NT2/D1 (cell line): Measurements from ENCODE around the gene PCDHGA7.

Source experiments
- SUZ12 ChIP-seq: IDR thresholded peaks from 2 replicates; pipeline ENCODE4 v1.6.1; 2011; ENCODE audit not compliant: insufficient read length, insufficient read depth; ENCODE audit errors: extremely low read depth
- ZNF274 ChIP-seq: IDR thresholded peaks from 2 replicates; pipeline ENCODE4 v1.6.1; 2011; ENCODE audit warnings: mild to moderate bottlenecking, low read depth, low read length

DNA sequence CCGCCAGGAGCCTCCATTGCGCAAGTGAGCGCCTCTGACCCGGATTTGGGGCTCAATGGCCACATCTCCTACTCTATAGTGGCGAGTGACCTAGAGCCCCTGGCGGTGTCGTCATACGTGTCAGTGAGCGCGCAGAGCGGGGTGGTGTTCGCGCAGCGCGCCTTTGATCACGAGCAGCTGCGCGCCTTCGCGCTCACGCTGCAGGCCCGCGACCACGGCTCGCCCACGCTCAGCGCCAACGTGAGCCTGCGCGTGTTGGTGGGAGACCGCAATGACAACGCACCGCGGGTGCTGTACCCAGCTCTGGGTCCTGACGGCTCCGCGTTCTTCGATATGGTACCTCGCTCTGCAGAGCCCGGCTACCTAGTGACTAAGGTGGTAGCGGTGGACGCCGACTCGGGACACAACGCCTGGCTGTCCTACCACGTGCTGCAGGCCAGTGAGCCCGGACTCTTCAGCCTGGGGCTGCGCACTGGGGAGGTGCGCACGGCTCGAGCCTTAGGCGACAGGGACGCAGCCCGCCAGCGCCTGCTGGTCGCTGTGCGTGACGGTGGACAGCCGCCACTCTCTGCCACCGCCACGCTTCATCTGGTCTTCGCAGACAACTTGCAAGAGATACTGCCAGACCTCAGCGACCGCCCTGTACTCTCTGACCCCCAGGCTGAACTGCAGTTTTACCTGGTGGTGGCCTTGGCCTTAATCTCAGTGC is 27.2 kb downstream of the PCDHGA7 start:
- TF ChIP-seq ZNF274 (no peak), SUZ12 (no peak)
